Activated CD4-positive, alpha-beta T cell treated with anti-CD3 and anti-CD28 coated beads for 48 hours (primary cell): ENCODE data around the gene GPR152.
"Not testable (repeated sequence)": the region's sequence is repeated elsewhere in the genome, so short reads cannot be mapped to it uniquely, and the experiment has no call there.

Experiments
- DNase-seq: peaks from one replicate; pipeline ENCODE4 v3.0.0-alpha.2; 2020

GPR152 gene

DNA sequence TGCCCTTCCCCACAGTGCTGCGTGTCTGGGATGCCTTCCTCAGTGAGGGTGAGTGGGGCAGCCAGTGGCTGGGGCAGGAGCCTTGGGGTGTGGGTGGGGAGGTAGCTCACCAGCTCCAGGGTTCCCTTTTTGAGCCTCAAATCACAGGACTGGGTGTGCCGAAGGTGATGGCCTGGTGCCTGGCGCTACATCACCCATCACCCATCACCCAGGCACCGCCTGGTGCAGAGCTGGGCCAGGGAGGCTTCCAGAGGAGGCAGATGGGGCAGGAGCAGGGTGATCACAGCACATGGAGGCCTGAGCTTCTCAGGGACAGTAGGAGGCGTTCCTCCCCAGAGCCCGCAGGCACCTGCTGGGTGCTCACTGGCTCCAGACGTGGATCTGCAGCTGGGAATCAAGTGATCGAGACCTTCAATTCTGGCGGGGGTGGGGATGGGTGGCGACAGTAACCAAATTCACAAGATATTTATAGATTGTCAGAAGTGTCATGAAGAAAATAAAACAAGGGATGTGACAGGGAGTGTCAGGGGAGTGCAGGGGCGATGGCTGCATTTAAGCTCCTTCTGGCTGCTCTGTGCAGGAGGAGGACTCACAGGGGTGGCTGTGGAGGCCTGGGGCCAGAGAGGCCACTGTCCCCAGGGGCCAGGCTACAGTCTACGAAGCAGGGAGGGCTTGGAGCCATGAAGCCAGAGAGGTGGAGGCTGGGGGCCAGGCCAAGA is 45.4 kb downstream of the GPR152 start:
- DNase-seq, result no peak

DNA sequence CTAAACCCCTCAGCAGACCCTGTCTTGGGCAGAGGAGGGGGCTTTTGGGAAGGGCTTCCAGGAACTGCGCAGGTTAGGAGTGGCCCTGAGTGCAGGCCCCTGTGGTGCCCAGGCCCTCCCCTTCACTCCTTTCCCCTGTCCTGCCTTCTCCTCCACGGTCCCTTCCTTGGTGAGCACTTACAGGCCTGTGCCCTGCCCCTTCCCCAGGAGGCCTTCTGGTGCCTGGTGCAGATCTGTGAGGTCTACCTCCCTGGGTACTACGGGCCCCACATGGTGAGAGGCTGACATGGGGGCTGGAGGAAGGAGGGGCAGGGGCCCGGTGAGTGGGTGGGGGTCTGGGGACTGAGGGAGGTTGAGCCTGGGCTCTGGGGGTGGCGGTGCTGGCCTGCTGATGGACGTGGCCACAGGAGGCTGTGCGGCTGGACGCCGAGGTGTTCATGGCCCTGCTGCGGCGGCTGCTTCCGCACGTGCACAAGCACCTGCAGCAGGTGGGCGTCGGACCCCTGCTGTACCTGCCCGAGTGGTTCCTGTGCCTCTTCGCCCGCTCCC is 46.0 kb downstream of the GPR152 start:
- no peak for DNase-seq

DNA sequence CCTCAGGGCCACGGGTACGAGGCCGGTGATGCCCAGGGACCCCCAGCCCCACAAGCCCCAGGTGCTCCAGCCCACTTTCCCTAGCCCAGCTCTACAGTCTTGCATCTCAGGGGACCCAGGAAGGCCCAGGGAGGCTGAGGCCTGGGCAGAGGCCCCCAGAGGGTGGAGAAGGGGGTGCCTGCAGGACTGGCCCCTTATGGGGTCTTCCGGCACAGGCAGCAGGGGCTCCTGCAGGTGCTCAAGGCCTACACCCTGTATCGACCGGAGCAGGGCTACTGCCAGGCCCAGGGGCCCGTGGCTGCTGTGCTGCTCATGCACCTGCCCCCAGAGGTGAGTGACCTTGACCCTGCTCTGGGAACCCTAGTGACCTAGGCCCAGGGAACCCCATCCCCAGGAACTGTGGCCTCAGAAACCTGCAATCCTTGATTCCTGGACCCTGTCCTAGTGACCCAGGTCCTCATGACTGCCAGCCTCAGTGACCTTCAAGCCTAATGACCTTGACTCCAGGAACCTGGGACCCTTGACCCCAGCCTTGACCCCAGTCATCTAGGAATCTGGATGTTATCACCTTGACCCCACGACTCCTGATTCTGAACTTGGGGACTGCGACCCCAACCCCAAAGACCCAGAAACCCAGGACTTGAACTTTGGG is 46.7 kb downstream of the GPR152 start:
- DNase-seq, result no peak

DNA sequence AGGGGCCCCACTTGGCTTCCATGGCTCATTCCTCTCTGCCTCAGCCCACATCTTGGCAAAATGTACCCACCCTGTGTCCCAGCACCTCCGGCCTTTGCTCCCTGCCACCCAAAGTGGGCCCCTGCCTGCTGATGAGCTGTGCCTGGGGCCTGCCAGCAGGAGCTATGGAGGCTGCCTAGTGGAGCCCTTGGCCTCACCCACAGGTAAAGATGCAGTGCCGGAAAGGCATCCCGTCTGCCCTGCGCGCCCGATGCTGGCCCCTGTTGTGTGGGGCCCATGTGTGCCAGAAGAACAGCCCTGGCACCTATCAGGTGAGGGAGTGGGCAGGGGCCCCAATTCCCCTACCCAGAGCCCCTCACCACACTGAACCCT is 47.3 kb downstream of the GPR152 start:
- DNase-seq, result no peak

DNA sequence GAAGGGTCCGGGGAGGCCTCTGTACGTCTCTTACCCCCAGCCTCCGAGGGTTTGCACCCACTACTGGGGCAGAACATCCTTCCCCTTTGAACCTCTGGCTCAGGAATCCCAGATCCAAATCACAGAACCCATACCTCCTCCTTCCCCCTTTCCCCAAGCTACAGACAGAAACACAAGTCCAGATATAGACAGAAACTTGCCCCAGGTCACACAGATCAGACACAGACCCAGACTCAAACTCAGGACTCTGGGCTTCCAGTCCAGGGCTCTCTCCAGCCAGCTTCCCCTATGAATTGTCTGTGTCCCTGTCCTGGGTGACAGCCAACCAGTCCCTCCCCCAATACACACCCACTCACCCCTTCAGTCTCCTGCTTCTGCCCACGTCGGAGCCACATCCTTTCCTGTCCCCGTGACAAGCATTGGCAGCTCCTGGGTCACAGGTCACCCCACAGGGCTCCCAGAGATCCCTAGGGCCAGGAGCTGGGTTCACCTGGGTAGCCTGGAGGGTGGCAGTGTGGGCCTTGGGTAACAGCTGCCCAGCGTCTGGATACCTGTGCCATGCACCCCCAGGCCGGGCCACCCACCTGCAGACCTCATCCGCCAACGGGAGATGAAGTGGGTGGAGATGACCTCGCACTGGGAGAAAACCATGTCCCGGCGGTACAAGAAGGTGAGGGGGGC is 47.9 kb downstream of the GPR152 start:
- peak; percentile 66 for DNase-seq

DNA sequence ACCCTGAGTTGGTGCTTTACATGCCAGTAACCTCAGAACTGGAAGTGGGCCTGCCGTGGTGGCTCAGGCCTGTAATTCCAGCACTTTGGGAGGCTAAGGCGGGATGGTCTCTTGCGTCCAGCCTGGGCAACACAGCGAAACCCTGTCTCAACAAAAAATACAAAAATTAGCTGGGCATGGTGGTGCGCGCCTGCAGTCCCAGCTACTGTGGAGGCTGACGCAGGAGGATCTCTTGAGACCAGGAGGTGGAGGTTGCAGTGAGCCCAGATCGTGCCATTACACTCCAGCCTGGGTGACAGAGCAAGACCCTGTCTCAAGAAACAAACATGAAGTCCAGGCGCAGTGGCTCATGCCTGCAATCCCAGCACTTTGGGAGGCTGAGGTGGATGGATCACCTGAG is 49.4 kb downstream of the GPR152 start:
- DNase-seq, result not testable (repeated sequence)

DNA sequence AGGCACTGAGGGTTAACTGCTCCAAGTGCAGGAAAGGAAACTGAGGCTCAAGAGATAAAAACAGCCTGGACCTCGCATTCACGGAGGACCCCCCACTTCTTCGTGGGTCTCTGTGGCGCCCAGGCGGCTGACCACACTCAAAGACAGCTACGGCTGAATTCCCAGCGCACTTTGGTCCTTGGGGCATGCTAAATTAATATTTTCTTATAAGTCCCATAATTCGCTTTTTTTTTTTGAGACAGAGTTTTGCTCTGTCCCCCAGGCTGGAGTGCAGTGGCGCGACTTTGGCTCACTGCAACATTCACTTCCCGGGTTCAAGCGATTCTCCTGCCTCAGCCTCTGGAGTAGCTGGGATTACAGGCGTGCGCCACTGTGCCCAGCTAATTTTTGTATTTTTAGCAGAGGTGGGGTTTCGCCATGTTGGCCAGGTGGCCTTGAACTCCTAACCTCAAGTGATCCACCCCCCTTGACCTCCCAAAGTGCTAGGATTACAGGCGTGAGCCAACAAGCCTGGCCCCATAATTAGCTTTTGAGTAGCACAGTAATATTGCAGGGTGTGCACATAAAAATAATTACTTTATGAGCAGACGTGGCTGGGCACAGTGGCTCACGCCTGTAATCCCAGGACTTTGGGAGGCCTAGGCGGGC is 50.2 kb downstream of the GPR152 start:
- DNase-seq, result not testable (repeated sequence)

DNA sequence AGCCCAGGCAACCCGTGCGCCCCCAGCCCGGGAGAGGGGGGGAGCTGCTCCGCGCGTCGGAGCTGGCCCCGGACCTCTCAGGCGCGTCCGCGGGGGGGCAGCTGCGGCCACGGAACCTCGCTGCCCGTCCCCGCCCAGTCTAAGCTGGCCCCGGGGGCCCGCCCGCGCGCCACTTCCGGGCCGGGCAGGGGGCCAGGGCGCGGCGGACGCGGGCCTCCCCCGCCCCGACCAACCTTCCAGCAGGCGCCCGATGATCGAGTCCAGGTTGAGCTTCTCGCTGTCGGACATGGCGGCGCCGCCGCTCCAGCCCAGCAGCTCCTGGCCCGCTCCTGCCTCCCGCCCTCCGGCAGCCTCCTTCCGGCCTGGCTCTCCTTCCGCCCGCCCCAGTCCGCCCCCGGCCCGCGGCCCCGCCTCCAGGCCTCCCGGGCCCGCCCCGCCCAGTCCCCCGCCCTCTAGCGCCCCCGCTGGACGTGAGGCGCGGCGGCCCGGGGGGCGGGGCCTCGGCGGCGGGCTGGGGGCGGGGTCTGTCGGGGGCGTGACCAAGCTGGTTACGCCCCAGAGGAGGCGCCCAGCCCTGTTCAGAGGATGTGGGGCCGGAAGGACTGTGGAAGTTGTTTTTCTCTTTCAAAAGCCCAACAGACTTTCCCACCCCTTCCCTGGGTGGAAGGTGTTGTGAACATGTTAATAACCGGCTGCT is 50.9 kb downstream of the GPR152 start, which contains the start of gene PPP1CA:
TSS of gene PPP1CA (minus strand) at position 364 of the 697 bp plus-strand sequence. CDS start at position 288, 76 bp downstream.
- peak; percentile 92 for DNase-seq
